WTC11 (cell line): ENCODE results near the gene MTUS2. TPM values are rescaled to one million over a fixed set of nuclear protein-coding genes. Genes with fewer than 3 reads are reported as not detected.

Experiments used
- ATAC-seq: fragments of 200-7000 bp; cut with Tn5 transposase; 2 replicates; pipeline ENCODE4 v1.10.0; 2021; ENCODE audit warnings: mild to moderate bottlenecking, moderate library complexity
- CTCF ChIA-PET: fragments of 300-600 bp; sonication (Branson Sonifier 250); formaldehyde crosslinking; loops from one replicate; lab custom pipeline; 2021; ENCODE audit warnings: antibody characterized with exemption; lab: Charles Lee
- POLR2A ChIA-PET: fragments of 350-600 bp; sonication (Branson Sonifier 250); formaldehyde crosslinking; loops from one replicate; lab custom pipeline; 2021; ENCODE audit warnings: antibody characterized with exemption; lab: Charles Lee
- DNase-seq: peaks from one replicate; pipeline ENCODE4 v3.0.0; 2021; ENCODE audit warnings: low spot score
- H3K27ac Mint-ChIP-seq: 2 replicates; pipeline ENCODE4 v1.8.0; 2021; ENCODE audit warnings: mixed read lengths
- H3K27me3 Mint-ChIP-seq: 2 replicates; pipeline ENCODE4 v1.8.0; 2021; ENCODE audit warnings: low read depth, mild to moderate bottlenecking, moderate library complexity, mixed read lengths
- H3K36me3 Mint-ChIP-seq: 2 replicates; pipeline ENCODE4 v1.8.0; 2021; ENCODE audit warnings: mixed read lengths
- H3K4me1 Mint-ChIP-seq: 2 replicates; pipeline ENCODE4 v1.8.0; 2022; ENCODE audit warnings: mixed read lengths
- H3K4me3 Mint-ChIP-seq: 2 replicates; pipeline ENCODE4 v1.8.0; 2021; ENCODE audit warnings: mild to moderate bottlenecking, moderate library complexity, mixed read lengths
- H3K9me3 Mint-ChIP-seq: 2 replicates; pipeline ENCODE4 v1.8.0; 2021; ENCODE audit warnings: mixed read lengths
- E2F1 ChIP-seq: sonication (generic); formaldehyde crosslinking; IDR thresholded peaks from 2 replicates; pipeline ENCODE4 v1.8.0; 2022; ENCODE audit warnings: mild to moderate bottlenecking, missing genetic modification reagents
- ERG ChIP-seq: fragments of 250-450 bp; sonication (Bioruptor Pico); IDR thresholded peaks from 2 replicates; pipeline ENCODE4 v1.8.0; 2021; ENCODE audit warnings: mild to moderate bottlenecking
- FOXP1 ChIP-seq: sonication (generic); formaldehyde crosslinking; IDR thresholded peaks from 2 replicates; pipeline ENCODE4 v1.8.0; 2022; ENCODE audit warnings: missing genetic modification reagents, mild to moderate bottlenecking, moderate library complexity, borderline replicate concordance
- HMGA2 ChIP-seq: fragments of 250-450 bp; sonication (Bioruptor Pico); IDR thresholded peaks from 2 replicates; pipeline ENCODE4 v1.4.0; 2021; ENCODE audit warnings: mild to moderate bottlenecking, moderate library complexity
- IRF2 ChIP-seq: sonication (generic); formaldehyde crosslinking; IDR thresholded peaks from 2 replicates; pipeline ENCODE4 v1.8.0; 2022; ENCODE audit warnings: low read depth, missing genetic modification reagents, borderline replicate concordance
- KAT7 ChIP-seq: sonication (generic); formaldehyde crosslinking; IDR thresholded peaks from 2 replicates; pipeline ENCODE4 v1.8.1; 2023; ENCODE audit warnings: missing genetic modification reagents, mild to moderate bottlenecking, borderline replicate concordance
- MYBL2 ChIP-seq: sonication (generic); formaldehyde crosslinking; IDR thresholded peaks from 2 replicates; pipeline ENCODE4 v1.8.1; 2023; ENCODE audit warnings: mild to moderate bottlenecking, moderate library complexity, missing genetic modification reagents
- NR3C1 ChIP-seq: sonication (generic); formaldehyde crosslinking; conservative IDR thresholded peaks from 2 replicates; pipeline ENCODE4 v1.8.1; 2023; ENCODE audit warnings: low read depth, mild to moderate bottlenecking, missing genetic modification reagents
- OVOL2 ChIP-seq: fragments of 250-450 bp; sonication (Bioruptor Pico); IDR thresholded peaks from 2 replicates; pipeline ENCODE4 v1.9.0; 2021; ENCODE audit warnings: mild to moderate bottlenecking, borderline replicate concordance
- RORB ChIP-seq: fragments of 250-450 bp; sonication (Bioruptor Pico); IDR thresholded peaks from 2 replicates; pipeline ENCODE4 v1.9.0; 2021; ENCODE audit warnings: mild to moderate bottlenecking
- SMAD3 ChIP-seq: sonication (generic); formaldehyde crosslinking; IDR thresholded peaks from 2 replicates; pipeline ENCODE4 v1.8.0; 2022; ENCODE audit warnings: missing genetic modification reagents, mild to moderate bottlenecking, borderline replicate concordance
- ZNF263 ChIP-seq: sonication (generic); formaldehyde crosslinking; IDR thresholded peaks from 2 replicates; pipeline ENCODE4 v1.8.1; 2022; ENCODE audit warnings: low read depth, mild to moderate bottlenecking, moderate library complexity, missing genetic modification reagents
- ZNF423 ChIP-seq: fragments of 250-450 bp; sonication (Bioruptor Pico); IDR thresholded peaks from 2 replicates; pipeline ENCODE4 v2.1.2; 2022; ENCODE audit warnings: mild to moderate bottlenecking, moderate library complexity
- ZNF425 ChIP-seq: fragments of 250-450 bp; sonication (Bioruptor Pico); conservative IDR thresholded peaks from 2 replicates; pipeline ENCODE4 v1.9.0; 2021; ENCODE audit warnings: mild to moderate bottlenecking
- ZNF512 ChIP-seq: sonication (generic); formaldehyde crosslinking; IDR thresholded peaks from 2 replicates; pipeline ENCODE4 v1.8.1; 2022; ENCODE audit warnings: missing genetic modification reagents, borderline replicate concordance
- ZNF671 ChIP-seq: fragments of 250-450 bp; sonication (Bioruptor Pico); IDR thresholded peaks from 2 replicates; pipeline ENCODE4 v1.8.0; 2021; ENCODE audit warnings: mild to moderate bottlenecking
- total RNA-seq: library from RNA; stranded (reverse); gene quantifications from 3 replicates; pipeline ENCODE4 v1.2.3, GENCODE V29; 2021
- TF ChIP-seq, protein P1 (sequence below): sonication (generic); formaldehyde crosslinking; IDR thresholded peaks from 2 replicates; pipeline ENCODE4 v1.8.1; 2022; ENCODE audit warnings: low read depth, missing genetic modification reagents, borderline replicate concordance
- TF ChIP-seq, protein P2 (sequence below): sonication (generic); formaldehyde crosslinking; IDR thresholded peaks from 2 replicates; pipeline ENCODE4 v1.8.0; 2022; ENCODE audit warnings: mild to moderate bottlenecking, missing genetic modification reagents
- TF ChIP-seq, protein P3 (sequence below): sonication (generic); formaldehyde crosslinking; IDR thresholded peaks from 2 replicates; pipeline ENCODE4 v1.8.1; 2023; ENCODE audit warnings: mild to moderate bottlenecking, missing genetic modification reagents, moderate library complexity

MTUS2 gene
- total RNA-seq, 1 experiment from 2014 or later = 0.22 TPM

- DNase-seq (no peak), ATAC-seq (no peak)
- H3K36me3 Mint-ChIP-seq = peaks cover 8% of the 10 kb centered on the region
- H3K9me3 Mint-ChIP-seq = peaks cover 27% of the 10 kb centered on the region
- ChIA-PET POLR2A (no interaction called here), CTCF (no interaction called here)
- H3K27me3 Mint-ChIP-seq = no peaks in the 10 kb centered on the region; the same call in none of the 2 replicates
- H3K4me1 Mint-ChIP-seq = no peaks in the 10 kb centered on the region
- no peak overlapping the region for H3K27ac Mint-ChIP-seq
- no peak for TF ChIP-seq OVOL2 (CRISPR knock-in tag)
- peak; percentile 48; the same call in 1 of the 2 replicates for TF ChIP-seq HMGA2 (CRISPR knock-in tag)
- H3K4me3 Mint-ChIP-seq = no peak overlapping the region
These were observed 365.8 kb downstream of the MTUS2 start for GRCh38 chr13:29185926-29186325.

DNA sequence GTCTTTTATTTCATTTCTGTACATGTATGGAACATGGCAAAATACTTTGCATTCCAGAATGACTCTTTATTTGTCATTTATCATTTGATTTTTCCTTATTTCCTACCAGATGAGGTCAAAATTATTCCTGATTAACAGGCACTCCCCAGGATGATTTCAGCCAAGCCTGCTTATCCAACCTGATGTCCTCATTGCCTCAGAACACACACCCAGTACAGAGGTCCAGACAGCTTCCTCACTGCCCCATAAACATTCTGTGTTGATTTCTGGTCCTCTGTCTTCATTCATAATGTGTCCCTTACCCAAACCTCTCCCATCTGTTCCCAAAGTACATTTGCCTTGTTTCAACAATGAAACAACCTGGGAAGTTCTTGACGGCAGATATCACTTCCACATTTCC, 367.4 kb downstream of the MTUS2 start:
- Mint-ChIP-seq H3K27ac (no peak overlapping the region), H3K4me3 (no peak overlapping the region), H3K27me3 (no peaks in the 10 kb centered on the region; the same call in none of the 2 replicates), H3K36me3 (peaks cover 8% of the 10 kb centered on the region), H3K4me1 (no peaks in the 10 kb centered on the region)
- no peak for DNase-seq
- ATAC-seq = no peak
- CTCF ChIA-PET = no interaction called here
- POLR2A ChIA-PET = no interaction called here
- TF ChIP-seq SMAD3 (CRISPR knock-in tag) (no peak), NR3C1 (CRISPR knock-in tag) (no peak), IRF2 (CRISPR knock-in tag) (no peak), E2F1 (CRISPR knock-in tag) (no peak), RORB (CRISPR knock-in tag) (no peak), MYBL2 (no peak), ERG (CRISPR knock-in tag) (no peak), FOXP1 (CRISPR knock-in tag) (no peak), ZNF263 (CRISPR knock-in tag) (no peak), ZNF671 (CRISPR knock-in tag) (no peak), HMGA2 (CRISPR knock-in tag) (no peak), KAT7 (CRISPR knock-in tag) (no peak), ZNF512 (CRISPR knock-in tag) (no peak), ZNF425 (no peak), ZNF423 (no peak)
- TF ChIP-seq, protein P1, sequence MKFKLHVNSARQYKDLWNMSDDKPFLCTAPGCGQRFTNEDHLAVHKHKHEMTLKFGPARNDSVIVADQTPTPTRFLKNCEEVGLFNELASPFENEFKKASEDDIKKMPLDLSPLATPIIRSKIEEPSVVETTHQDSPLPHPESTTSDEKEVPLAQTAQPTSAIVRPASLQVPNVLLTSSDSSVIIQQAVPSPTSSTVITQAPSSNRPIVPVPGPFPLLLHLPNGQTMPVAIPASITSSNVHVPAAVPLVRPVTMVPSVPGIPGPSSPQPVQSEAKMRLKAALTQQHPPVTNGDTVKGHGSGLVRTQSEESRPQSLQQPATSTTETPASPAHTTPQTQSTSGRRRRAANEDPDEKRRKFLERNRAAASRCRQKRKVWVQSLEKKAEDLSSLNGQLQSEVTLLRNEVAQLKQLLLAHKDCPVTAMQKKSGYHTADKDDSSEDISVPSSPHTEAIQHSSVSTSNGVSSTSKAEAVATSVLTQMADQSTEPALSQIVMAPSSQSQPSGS = no peak
- TF ChIP-seq, protein P2, sequence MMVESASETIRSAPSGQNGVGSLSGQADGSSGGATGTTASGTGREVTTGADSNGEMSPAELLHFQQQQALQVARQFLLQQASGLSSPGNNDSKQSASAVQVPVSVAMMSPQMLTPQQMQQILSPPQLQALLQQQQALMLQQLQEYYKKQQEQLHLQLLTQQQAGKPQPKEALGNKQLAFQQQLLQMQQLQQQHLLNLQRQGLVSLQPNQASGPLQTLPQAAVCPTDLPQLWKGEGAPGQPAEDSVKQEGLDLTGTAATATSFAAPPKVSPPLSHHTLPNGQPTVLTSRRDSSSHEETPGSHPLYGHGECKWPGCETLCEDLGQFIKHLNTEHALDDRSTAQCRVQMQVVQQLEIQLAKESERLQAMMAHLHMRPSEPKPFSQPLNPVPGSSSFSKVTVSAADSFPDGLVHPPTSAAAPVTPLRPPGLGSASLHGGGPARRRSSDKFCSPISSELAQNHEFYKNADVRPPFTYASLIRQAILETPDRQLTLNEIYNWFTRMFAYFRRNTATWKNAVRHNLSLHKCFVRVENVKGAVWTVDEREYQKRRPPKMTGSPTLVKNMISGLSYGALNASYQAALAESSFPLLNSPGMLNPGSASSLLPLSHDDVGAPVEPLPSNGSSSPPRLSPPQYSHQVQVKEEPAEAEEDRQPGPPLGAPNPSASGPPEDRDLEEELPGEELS (CRISPR knock-in tag) = no peak
- TF ChIP-seq, protein P3, sequence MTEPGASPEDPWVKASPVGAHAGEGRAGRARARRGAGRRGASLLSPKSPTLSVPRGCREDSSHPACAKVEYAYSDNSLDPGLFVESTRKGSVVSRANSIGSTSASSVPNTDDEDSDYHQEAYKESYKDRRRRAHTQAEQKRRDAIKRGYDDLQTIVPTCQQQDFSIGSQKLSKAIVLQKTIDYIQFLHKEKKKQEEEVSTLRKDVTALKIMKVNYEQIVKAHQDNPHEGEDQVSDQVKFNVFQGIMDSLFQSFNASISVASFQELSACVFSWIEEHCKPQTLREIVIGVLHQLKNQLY (CRISPR knock-in tag) = no peak
- TF ChIP-seq, all 79 proteins: peak for 0
- H3K9me3 Mint-ChIP-seq = peaks cover 31% of the 10 kb centered on the region
